Central memory CD8-positive, alpha-beta T cell (primary cell): ENCODE measurements around the gene NT5C2.
"Not testable (repeated sequence)": the region's sequence is repeated elsewhere in the genome, so short reads cannot be mapped to it uniquely, and the experiment has no call there.

ENCODE experiments used
- ATAC-seq: fragments of 150-1000 bp; cut with Tn5 transposase; replicated peaks from 2 replicates; pipeline ENCODE4 v1.10.0; 2022; ENCODE audit warnings: mild to moderate bottlenecking, moderate FRiP score, moderate number of reproducible peaks; ENCODE audit not compliant: poor library complexity, severe bottlenecking; ENCODE audit errors: extremely low read depth
- DNase-seq, 2 donors: peaks; one replicate each; pipeline ENCODE4 v3.0.0; 2021; ENCODE audit warnings: low spot score in 2 of 2
- H3K27ac Mint-ChIP-seq: one replicate; pipeline ENCODE4 v1.8.0; 2022; ENCODE audit warnings: low read depth, mild to moderate bottlenecking, moderate library complexity, mixed read lengths
- H3K27me3 Mint-ChIP-seq: one replicate; pipeline ENCODE4 v1.8.0; 2022; ENCODE audit warnings: mixed read lengths
- H3K36me3 Mint-ChIP-seq: one replicate; pipeline ENCODE4 v1.8.0; 2022; ENCODE audit warnings: mild to moderate bottlenecking, moderate library complexity, mixed read lengths; ENCODE audit not compliant: insufficient read depth
- H3K4me1 Mint-ChIP-seq: one replicate; pipeline ENCODE4 v1.8.0; 2022; ENCODE audit warnings: mixed read lengths
- H3K4me3 Mint-ChIP-seq: one replicate; pipeline ENCODE4 v1.8.0; 2022; ENCODE audit warnings: mild to moderate bottlenecking, moderate library complexity, mixed read lengths
- H3K9me3 Mint-ChIP-seq: one replicate; pipeline ENCODE4 v1.8.0; 2022; ENCODE audit warnings: mixed read lengths

NT5C2 gene

DNA sequence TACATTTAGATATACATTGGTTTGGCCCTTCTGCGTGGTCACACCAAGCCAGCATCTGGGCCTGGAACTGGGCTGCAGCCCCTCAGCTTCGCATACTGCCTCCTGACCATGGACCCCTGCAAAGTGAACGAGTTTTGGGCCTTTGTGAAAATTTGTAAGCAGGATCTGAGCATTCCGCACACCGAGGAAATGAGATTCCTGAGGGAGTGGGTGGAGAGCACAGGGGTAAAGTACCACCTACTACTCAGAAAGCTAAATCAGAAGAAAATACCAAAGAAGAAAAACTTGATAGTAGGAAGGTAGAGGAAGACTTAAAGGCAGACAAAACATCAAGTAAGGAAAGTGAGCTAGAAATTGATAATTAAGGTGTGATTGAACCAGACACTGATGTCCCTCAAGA lies 22.5 kb upstream of the NT5C2 start:
- H3K36me3 Mint-ChIP-seq, result no peaks in the 10 kb centered on the region
- no peaks in the 10 kb centered on the region for H3K4me1 Mint-ChIP-seq
- DNase-seq (no peak), ATAC-seq (no peak)
- H3K4me3 Mint-ChIP-seq, result no peak overlapping the region
- no peak overlapping the region for H3K27ac Mint-ChIP-seq
- peaks cover 10% of the 10 kb centered on the region for H3K27me3 Mint-ChIP-seq
- H3K9me3 Mint-ChIP-seq, result peaks cover 13% of the 10 kb centered on the region

DNA sequence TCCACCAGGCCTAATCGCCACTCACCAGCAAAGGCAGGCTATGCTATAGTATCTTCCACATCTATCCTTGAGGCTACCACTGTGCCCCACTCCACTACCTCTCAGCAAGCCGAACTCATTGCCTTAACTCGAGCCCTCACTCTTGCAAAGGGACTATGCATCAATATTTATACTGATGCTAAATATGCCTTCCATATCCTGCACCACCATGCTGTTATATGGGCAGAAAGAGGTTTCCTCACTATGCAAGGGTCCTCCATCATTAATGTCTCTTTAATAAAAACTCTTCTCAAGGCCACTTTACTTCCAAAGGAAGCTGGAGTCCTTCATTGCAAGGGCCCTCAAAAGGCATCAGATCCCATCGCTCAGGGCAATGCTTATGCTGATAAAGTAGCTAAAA lies 17.2 kb upstream of the NT5C2 start:
- peaks cover 13% of the 10 kb centered on the region for H3K9me3 Mint-ChIP-seq
- not testable (repeated sequence) for ATAC-seq, H3K27ac Mint-ChIP-seq, DNase-seq, H3K4me1 Mint-ChIP-seq, H3K36me3 Mint-ChIP-seq, H3K4me3 Mint-ChIP-seq
- peaks cover 11% of the 10 kb centered on the region for H3K27me3 Mint-ChIP-seq

DNA sequence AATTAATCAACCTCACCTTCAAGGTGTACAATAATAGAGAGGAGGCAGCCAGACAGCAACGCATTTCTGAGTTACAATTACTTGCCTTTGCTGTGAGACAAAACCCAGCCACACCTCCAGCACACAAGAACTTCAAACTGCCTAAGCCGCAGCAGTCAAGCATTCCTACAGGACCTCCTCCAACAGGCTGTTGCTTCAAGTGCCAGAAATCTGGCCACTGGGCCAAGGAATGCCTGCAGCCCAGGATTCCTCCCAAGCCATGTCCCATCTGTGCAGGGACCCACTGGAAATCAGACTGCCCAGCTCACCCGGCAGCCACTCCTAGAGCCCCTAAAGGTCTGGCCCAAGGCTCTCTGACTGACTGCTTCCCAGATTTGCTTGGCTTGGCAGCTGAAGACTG lies 14.6 kb upstream of the NT5C2 start:
- not testable (repeated sequence) for ATAC-seq, H3K9me3 Mint-ChIP-seq, H3K4me3 Mint-ChIP-seq, H3K27ac Mint-ChIP-seq, DNase-seq, H3K4me1 Mint-ChIP-seq, H3K36me3 Mint-ChIP-seq
- H3K27me3 Mint-ChIP-seq, result peaks cover 11% of the 10 kb centered on the region

DNA sequence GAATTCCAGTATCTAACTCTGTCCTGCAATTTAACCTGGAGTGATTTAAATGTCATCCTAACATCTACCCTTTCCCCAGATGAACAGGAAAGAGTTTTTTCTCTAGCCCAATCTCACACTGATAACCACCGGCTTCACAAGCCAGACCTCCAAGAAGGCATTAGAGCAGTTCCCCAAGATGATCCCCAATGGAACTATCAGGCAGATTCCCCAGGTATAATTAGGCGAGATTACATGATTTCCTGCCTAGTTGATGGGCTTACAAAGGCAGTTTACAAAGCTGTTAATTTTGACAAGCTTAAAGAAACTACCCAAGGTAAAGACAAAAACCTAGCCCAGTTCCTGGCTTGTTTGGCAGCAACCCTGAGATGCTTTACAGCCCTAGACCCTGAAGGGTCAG lies 14.1 kb upstream of the NT5C2 start:
- ATAC-seq (no peak), DNase-seq (no peak)
- Mint-ChIP-seq H3K36me3 (no peaks in the 10 kb centered on the region), H3K27ac (no peak overlapping the region), H3K4me1 (no peaks in the 10 kb centered on the region), H3K9me3 (peaks cover 4% of the 10 kb centered on the region), H3K4me3 (no peak overlapping the region), H3K27me3 (peaks cover 11% of the 10 kb centered on the region)

DNA sequence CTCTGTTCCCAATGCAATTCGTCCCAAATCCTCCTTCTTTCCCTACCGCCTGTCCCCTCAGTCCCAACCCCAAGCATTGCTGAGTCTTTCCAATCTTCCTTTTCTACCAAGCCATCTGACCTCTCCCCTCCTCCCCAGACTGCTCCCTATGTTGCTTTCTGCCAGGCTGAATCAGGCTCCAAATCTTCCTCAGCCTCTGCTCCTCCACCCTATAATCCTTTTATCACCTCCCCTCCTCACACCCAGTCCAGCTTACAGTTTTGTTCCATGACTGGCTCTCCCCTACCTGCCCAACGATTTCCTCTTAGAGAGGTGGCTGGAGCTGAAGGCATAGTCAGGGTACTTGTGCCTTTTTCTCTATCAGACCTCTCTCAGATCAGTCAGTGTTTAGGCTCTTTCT lies 13.6 kb upstream of the NT5C2 start:
- not testable (repeated sequence) for H3K36me3 Mint-ChIP-seq, H3K4me3 Mint-ChIP-seq, H3K9me3 Mint-ChIP-seq, ATAC-seq, DNase-seq, H3K4me1 Mint-ChIP-seq, H3K27ac Mint-ChIP-seq
- peaks cover 11% of the 10 kb centered on the region for H3K27me3 Mint-ChIP-seq

DNA sequence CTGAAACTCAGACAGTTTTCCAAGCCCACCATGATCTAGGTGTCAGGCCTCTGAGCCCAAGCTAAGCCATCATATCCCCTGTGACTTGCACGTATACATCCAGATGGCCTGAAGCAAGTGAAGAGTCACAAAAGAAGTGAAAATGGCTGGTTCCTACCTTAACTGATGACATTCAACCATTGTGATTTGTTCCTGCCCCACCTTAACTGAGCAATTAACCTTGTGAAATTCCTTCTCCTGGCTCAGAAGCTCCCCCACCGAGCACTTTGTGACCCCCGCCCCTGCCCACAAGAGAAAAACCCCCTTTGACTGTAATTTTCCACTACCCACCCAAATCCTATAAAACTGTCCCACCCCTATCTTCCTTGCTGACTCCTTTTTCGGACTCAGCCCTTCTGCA lies 12.3 kb upstream of the NT5C2 start:
- not testable (repeated sequence) for H3K27ac Mint-ChIP-seq

DNA sequence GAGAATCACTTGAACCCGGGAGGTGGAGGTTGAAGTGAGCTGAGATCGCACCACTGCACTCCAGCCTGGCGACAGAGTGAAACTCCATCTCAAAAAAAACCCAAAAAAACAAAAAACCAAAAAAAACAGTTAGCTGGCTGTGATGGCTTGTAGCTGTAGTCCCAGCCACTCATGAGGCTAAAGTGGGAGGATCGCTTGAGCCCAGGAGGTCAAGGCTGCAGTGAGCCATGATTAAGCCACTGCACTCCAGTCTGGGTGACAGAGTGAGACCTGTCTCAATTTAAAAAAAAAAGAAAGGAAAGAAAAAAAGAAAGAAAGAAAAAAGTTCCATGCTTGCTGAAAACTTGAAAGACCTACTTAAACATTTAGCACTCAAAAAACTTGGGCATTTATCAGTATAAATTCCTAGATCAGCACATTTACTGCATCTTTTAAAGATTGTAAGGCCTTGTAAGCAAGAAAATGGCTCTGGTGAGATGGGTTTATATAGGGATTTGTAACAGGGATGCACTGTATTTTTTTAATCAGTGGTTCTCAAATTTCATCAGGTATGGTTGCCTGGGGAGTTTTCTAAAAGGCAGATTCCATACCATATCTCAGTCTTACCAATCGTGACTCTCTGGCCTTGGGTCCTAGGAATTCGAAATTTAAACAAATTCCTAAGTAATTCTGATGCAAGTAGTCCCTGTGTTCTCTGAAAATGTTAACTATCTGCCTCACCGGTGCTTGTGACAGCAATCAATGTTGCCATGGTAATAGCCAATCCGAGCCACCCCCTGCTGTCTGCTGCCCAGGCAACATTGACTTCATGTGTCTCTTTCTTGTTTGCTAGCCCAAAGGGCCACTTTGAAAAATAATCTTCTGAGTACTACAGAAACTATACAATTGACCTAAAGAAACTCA lies 11.5 kb upstream of the NT5C2 start:
- ATAC-seq (no peak), DNase-seq (no peak)
- Mint-ChIP-seq H3K4me3 (no peak overlapping the region), H3K9me3 (no peaks in the 10 kb centered on the region), H3K27ac (no peak overlapping the region), H3K36me3 (no peaks in the 10 kb centered on the region), H3K4me1 (no peaks in the 10 kb centered on the region), H3K27me3 (peaks cover 11% of the 10 kb centered on the region)

More for the DNA sequence above, 12.3 kb upstream of the NT5C2 start:
- DNase-seq, H3K36me3 Mint-ChIP-seq, H3K4me1 Mint-ChIP-seq, H3K4me3 Mint-ChIP-seq, H3K9me3 Mint-ChIP-seq, ATAC-seq: not testable (repeated sequence)
- peaks cover 11% of the 10 kb centered on the region for H3K27me3 Mint-ChIP-seq

DNA sequence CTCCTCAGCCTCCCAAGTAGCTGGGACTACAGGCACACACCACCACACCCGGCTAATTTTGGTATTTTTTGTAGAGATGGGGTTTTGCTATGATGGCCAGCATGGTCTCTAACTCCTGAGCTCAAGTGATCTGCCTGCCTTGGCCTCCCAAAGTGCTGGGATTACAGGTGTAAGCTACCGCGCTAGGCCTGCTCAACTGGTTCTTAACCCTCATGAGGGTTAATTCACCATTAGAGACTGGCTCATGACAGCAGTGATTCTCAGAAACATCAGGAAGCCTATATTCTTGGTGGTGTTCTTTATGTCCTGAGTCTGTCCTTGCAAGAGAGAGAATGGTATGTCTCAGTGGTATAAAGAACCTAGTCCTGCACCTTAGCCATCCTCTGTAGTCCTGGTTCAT lies 10.4 kb upstream of the NT5C2 start:
- ATAC-seq (no peak), DNase-seq (no peak)
- H3K4me3 Mint-ChIP-seq, result no peak overlapping the region
- H3K9me3 Mint-ChIP-seq, result no peaks in the 10 kb centered on the region
- no peak overlapping the region for H3K27ac Mint-ChIP-seq
- H3K4me1 Mint-ChIP-seq, result no peaks in the 10 kb centered on the region
- H3K27me3 Mint-ChIP-seq, result peaks cover 11% of the 10 kb centered on the region
- H3K36me3 Mint-ChIP-seq, result no peaks in the 10 kb centered on the region

DNA sequence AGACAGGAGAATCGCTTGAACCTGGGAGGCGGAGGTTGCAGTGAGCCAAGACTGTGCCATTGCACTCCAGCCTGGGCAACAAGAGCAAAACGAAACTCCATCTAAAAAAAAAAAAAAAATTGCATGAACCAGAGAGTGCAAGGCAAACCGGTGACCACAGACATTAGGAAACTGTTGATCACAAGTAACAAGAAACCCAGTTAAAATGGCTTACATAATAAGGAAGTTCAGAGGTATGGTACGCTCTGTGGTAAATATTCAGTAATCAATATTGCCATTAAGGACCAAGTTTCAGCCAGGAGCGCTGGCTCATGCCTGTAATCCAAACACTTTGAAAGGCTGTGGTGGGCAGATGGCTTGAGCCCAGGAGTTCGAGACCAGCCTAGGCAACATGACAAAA lies 9.2 kb upstream of the NT5C2 start:
- H3K36me3 Mint-ChIP-seq, result peaks cover 2% of the 10 kb centered on the region
- ATAC-seq, result no peak
- no peak overlapping the region for H3K4me3 Mint-ChIP-seq
- H3K27me3 Mint-ChIP-seq, result peaks cover 11% of the 10 kb centered on the region
- H3K9me3 Mint-ChIP-seq, result no peaks in the 10 kb centered on the region
- no peak for DNase-seq
- no peaks in the 10 kb centered on the region for H3K4me1 Mint-ChIP-seq
- no peak overlapping the region for H3K27ac Mint-ChIP-seq

DNA sequence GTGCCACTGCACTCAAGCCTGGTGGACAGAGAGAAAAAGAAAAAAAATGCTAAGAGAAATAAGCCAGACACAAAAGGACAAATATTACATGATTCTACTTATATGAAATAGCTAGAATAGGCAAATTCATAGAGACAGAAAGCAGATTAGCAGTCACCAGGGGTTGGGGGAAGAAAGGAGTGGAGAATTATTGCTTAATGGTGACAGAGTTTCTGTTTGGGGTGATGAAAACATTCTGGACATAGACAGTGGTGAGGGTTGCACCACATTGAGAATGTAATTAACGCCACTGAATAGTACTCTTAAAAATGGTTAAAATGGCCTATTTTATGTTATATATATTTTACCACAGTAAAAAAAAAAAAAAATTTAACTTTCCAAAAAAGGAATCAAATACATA lies 6.4 kb upstream of the NT5C2 start:
- Mint-ChIP-seq H3K27me3 (no peaks in the 10 kb centered on the region), H3K4me3 (no peak overlapping the region), H3K36me3 (peaks cover 2% of the 10 kb centered on the region), H3K9me3 (no peaks in the 10 kb centered on the region), H3K4me1 (no peaks in the 10 kb centered on the region), H3K27ac (no peak overlapping the region)
- no peak for ATAC-seq
- DNase-seq, result no peak

DNA sequence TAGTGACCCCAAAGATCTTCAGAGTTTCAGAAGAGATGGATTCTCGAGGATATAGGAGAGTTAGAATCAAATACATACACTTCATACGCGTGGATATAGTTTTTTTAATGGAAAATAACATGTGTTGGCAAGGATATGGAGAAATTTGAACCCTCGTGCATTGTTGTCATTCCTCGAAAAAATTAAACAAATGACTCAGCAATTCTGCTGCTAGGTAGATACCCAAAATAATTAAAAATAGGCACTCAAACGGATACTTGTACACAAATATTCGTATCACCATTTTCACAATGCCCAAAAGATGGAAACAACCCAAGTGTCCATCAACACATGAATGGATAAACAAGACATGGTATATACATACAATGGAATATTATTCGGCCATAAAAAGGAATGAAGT lies 5.6 kb upstream of the NT5C2 start:
- DNase-seq, result no peak
- Mint-ChIP-seq H3K4me1 (peaks cover 6% of the 10 kb centered on the region), H3K27me3 (no peaks in the 10 kb centered on the region), H3K27ac (no peak overlapping the region), H3K4me3 (no peak overlapping the region), H3K9me3 (no peaks in the 10 kb centered on the region), H3K36me3 (peaks cover 2% of the 10 kb centered on the region)
- no peak for ATAC-seq

DNA sequence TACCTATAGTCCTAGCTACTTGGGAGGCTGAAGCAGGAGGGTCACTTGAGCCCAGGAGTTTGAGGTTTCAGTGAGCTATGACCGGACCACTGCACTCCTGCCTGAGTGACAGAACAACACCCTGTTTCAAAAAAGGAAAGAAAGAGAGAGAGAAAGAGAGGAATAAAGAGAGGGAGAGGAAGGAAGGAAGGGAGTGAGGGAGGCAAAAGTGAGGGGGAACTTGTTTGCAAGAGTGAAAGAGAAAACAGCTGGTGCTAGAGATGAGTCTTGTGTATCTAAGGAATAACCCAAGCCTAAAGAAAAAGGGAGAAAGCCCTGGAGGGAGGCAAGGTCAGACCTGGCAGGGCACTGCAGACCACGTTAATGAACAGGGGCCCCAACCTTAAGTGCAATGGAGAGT lies 4.8 kb upstream of the NT5C2 start:
- Mint-ChIP-seq H3K27ac (no peak overlapping the region), H3K27me3 (no peaks in the 10 kb centered on the region), H3K4me3 (no peak overlapping the region), H3K9me3 (no peaks in the 10 kb centered on the region), H3K4me1 (peaks cover 11% of the 10 kb centered on the region), H3K36me3 (peaks cover 9% of the 10 kb centered on the region)
- DNase-seq (no peak), ATAC-seq (no peak)

DNA sequence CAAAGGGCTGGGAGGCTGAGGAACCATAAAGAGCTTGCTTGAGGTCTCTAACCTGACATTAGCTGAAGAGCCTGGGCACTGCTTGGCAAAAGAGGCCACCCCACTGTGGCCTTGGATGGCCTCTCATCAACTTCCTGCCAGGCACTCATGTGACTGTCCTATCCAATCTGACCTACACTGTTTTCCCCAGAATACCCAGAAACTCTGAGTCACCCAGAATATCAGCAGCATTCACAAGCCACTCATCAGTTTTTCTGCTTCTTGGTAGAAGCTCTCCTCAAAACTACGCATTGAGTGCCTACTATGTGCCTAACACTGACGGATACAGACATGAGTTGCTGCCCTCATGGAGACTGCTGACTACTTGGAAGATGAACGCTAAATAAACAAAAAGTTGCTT lies 4.1 kb upstream of the NT5C2 start:
- Mint-ChIP-seq H3K27ac (no peak overlapping the region), H3K36me3 (peaks cover 13% of the 10 kb centered on the region), H3K27me3 (no peaks in the 10 kb centered on the region), H3K4me3 (no peak overlapping the region), H3K9me3 (no peaks in the 10 kb centered on the region), H3K4me1 (peaks cover 12% of the 10 kb centered on the region)
- DNase-seq, result no peak
- ATAC-seq, result no peak
